K562 (cell line): ENCODE results near the gene LMF2. TPM values are rescaled to one million over a fixed set of nuclear protein-coding genes. Genes with fewer than 3 reads are reported as not detected.
A peak's percentile ranks its signal among the peaks of the same experiment; 100 is the strongest.

ENCODE experiments used
- DPF2 ChIP-seq: fragments of 450-650 bp; IDR thresholded peaks from 2 replicates; pipeline ENCODE4 v1.6.1; 2016
- FIP1L1 ChIP-seq: fragments of 200-400 bp; formaldehyde crosslinking; IDR thresholded peaks from 2 replicates; pipeline ENCODE4 v1.6.1; 2018; ENCODE audit warnings: mild to moderate bottlenecking, low read depth, low read length; ENCODE audit not compliant: poor library complexity, severe bottlenecking
- MEF2D ChIP-seq: conservative IDR thresholded peaks from 2 replicates; pipeline ENCODE4 v1.6.1; 2016; ENCODE audit warnings: low read depth, missing genetic modification characterization, missing compliant biosample characterization
- MYC ChIP-seq, 2 experiments: fragments of 250-450 bp in 1 of 2; sonication (Bioruptor Pico) in 1 of 2; IDR thresholded peaks; 2 replicates each; pipeline versions ENCODE4 v1.5.1 to v1.6.1; 2012 to 2021; ENCODE audit warnings: low read depth in 2 of 2, borderline replicate concordance in 1 of 2, improper control_type of control experiment in 1 of 2, low read length in 1 of 2, mild to moderate bottlenecking in 1 of 2, moderate library complexity in 1 of 2
- NCOR1 ChIP-seq: fragments of 450-650 bp; IDR thresholded peaks from 2 replicates; pipeline ENCODE4 v1.6.1; 2016; ENCODE audit warnings: mild to moderate bottlenecking, moderate library complexity
- PPARD ChIP-seq: fragments of 250-450 bp; sonication (Bioruptor Pico); IDR thresholded peaks from 2 replicates; pipeline ENCODE4 v1.8.0; 2022; ENCODE audit warnings: inconsistent platforms, mild to moderate bottlenecking, moderate library complexity
- RFX7 ChIP-seq: fragments of 250-450 bp; sonication (Bioruptor Pico); IDR thresholded peaks from 2 replicates; pipeline ENCODE4 v1.5.1; 2021; ENCODE audit warnings: mild to moderate bottlenecking
- TBP ChIP-seq: optimal IDR thresholded peaks from 2 replicates; pipeline ENCODE3; 2011; ENCODE audit warnings: low read depth, low read length, improper control_type of control experiment
- ZC3H11A ChIP-seq: IDR thresholded peaks from 2 replicates; pipeline ENCODE4 v1.6.1; 2012; ENCODE audit warnings: low read depth, low read length, improper control_type of control experiment
- ZNF121 ChIP-seq: sonication (generic); formaldehyde crosslinking; conservative IDR thresholded peaks from 2 replicates; pipeline ENCODE4 v1.8.0; 2022; ENCODE audit warnings: missing genetic modification reagents
- polyA plus RNA-seq, 8 experiments: library from polyadenylated mRNA; depleted of rRNA in 4 of 8; stranded (reverse) in 5 of 8; unstranded in 3 of 8; fragments of >200 nt; fragmentation: Nextera tagmentation in 2 of 8; fragmentation: Illumina TruSeq in 1 of 8; extraction: Ambion mirVana in 2 of 8; extraction: Trizol in 1 of 8; gene quantifications; 2 replicates each; pipeline versions ENCODE4 v1.2.1 to v1.2.3, GENCODE V29; 2011 to 2014; ENCODE audit warnings: inconsistent platforms in 1 of 8, missing spikeins in 1 of 8
- total RNA-seq, 7 experiments: library from RNA; depleted of rRNA in 6 of 7; stranded (reverse); fragments of >200 nt in 6 of 7; fragmentation: Illumina TruSeq in 2 of 7; extraction: Trizol in 2 of 7; gene quantifications; 2 replicates each; pipeline versions ENCODE4 v1.2.1 to v1.2.3, GENCODE V29; 2011 to 2021; ENCODE audit warnings: low replicate concordance in 1 of 7
- TF ChIP-seq, protein P1 (sequence below): fragments of 450-650 bp; formaldehyde crosslinking; IDR thresholded peaks from 2 replicates; pipeline ENCODE4 v1.4.0; 2020; ENCODE audit warnings: mild to moderate bottlenecking, moderate library complexity
- TF ChIP-seq, protein P2 (sequence below): fragments of 450-650 bp; IDR thresholded peaks from 2 replicates; pipeline ENCODE4 v1.6.1; 2018; ENCODE audit not compliant: partially characterized antibody
- TF ChIP-seq, protein P3 (sequence below): fragments of 250-450 bp; sonication (Bioruptor Pico); IDR thresholded peaks from 2 replicates; pipeline ENCODE4 v1.9.0; 2021; ENCODE audit warnings: mild to moderate bottlenecking
- TF ChIP-seq, protein P4 (sequence below): fragments of 450-650 bp; IDR thresholded peaks from 2 replicates; pipeline ENCODE4 v1.6.1; 2016
- TF ChIP-seq, protein P5 (sequence below): fragments of 450-650 bp; IDR thresholded peaks from 2 replicates; pipeline ENCODE4 v1.6.1; 2016; ENCODE audit warnings: antibody characterized with exemption
- TF ChIP-seq, protein P6 (sequence below), 3 experiments: IDR thresholded peaks in 2 of 3; conservative IDR thresholded peaks in 1 of 3; 2 replicates each; pipeline ENCODE4 v1.5.1; 2011 to 2012; ENCODE audit warnings: low read length in 3 of 3, mild to moderate bottlenecking in 3 of 3, control low read depth in 2 of 3, improper control_type of control experiment in 1 of 3, inconsistent platforms in 1 of 3, low read depth in 1 of 3, mixed read lengths in 1 of 3, moderate library complexity in 1 of 3; ENCODE audit not compliant: insufficient read depth in 2 of 3

The LMF2 gene
- total and polyA plus RNA-seq, 9 of the 15 experiments (the other 6 are each of a cell fraction or from before 2014, with no cell fraction given), result 0.08 to 37.1 (median 7.6) TPM

DNA sequence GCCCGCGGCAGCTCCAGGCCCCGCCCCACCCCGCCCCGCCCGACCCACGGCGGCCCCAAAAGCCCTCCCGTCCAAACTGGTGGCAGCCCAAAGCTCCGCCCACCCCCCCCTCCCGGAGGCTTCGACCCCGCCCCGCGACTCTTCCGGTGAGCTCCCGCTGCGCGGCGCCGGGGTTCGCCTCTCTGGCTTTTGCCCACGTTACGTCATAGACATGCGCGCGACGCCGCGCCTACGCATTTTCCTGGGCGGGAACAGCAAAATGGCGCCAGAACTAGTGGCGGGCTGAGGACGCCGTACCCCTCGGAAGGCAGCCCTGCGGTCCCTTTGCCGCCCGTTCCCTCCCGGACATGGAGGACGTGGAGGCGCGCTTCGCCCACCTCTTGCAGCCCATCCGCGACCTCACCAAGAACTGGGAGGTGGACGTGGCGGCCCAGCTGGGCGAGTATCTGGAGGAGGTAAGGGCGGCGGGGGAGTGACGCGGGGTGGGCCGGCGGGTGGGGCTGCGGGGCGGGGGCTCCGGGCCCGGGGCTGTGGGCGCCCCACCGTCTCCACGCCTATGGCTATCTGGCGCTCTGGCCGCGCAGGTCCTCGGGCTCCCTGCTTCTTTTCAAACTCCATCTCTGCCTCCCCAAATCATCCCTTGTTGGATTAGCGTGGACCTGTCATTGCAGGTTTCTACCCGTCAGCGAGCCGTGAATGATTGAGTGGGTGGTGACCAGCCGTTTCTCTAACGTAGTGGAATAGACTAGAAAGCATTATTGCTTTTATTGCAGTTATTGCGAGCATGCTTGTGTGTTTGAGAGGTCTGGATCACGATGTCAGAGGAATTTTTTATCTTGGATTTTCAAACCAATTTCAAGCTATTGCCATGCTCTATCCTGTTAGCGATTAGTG is 736 bp upstream of the LMF2 start, which contains the start of gene NCAPH2 (continued):
- TF ChIP-seq NCOR1 (peak; percentile 32; the same call in 1 of the 2 replicates), MEF2D (tag) (no peak), ZNF121 (CRISPR knock-in tag) (no peak), PPARD (CRISPR knock-in tag) (no peak), MYC (IDR thresholded peaks at IDR 0.05; ENCODE audit: low read depth, low read length) (peak; percentile 45; the same call in 1 of the 2 replicates), MYC (CRISPR knock-in tag; IDR thresholded peaks at IDR 0.05; ENCODE audit: borderline replicate concordance, low read depth) (no peak), RFX7 (CRISPR knock-in tag) (no peak), TBP (peak; percentile 95), FIP1L1 (peak; percentile 45), ZC3H11A (no peak), DPF2 (no peak)
- TF ChIP-seq, protein P1, sequence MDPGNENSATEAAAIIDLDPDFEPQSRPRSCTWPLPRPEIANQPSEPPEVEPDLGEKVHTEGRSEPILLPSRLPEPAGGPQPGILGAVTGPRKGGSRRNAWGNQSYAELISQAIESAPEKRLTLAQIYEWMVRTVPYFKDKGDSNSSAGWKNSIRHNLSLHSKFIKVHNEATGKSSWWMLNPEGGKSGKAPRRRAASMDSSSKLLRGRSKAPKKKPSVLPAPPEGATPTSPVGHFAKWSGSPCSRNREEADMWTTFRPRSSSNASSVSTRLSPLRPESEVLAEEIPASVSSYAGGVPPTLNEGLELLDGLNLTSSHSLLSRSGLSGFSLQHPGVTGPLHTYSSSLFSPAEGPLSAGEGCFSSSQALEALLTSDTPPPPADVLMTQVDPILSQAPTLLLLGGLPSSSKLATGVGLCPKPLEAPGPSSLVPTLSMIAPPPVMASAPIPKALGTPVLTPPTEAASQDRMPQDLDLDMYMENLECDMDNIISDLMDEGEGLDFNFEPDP (CRISPR knock-in tag), result no peak
- TF ChIP-seq, protein P2, sequence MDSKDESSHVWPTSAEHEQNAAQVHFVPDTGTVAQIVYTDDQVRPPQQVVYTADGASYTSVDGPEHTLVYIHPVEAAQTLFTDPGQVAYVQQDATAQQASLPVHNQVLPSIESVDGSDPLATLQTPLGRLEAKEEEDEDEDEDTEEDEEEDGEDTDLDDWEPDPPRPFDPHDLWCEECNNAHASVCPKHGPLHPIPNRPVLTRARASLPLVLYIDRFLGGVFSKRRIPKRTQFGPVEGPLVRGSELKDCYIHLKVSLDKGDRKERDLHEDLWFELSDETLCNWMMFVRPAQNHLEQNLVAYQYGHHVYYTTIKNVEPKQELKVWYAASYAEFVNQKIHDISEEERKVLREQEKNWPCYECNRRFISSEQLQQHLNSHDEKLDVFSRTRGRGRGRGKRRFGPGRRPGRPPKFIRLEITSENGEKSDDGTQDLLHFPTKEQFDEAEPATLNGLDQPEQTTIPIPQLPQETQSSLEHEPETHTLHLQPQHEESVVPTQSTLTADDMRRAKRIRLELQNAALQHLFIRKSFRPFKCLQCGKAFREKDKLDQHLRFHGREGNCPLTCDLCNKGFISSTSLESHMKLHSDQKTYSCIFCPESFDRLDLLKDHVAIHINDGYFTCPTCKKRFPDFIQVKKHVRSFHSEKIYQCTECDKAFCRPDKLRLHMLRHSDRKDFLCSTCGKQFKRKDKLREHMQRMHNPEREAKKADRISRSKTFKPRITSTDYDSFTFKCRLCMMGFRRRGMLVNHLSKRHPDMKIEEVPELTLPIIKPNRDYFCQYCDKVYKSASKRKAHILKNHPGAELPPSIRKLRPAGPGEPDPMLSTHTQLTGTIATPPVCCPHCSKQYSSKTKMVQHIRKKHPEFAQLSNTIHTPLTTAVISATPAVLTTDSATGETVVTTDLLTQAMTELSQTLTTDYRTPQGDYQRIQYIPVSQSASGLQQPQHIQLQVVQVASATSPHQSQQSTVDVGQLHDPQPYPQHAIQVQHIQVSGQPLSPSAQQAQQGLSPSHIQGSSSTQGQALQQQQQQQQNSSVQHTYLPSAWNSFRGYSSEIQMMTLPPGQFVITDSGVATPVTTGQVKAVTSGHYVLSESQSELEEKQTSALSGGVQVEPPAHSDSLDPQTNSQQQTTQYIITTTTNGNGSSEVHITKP, result no peak
- TF ChIP-seq, protein P3, sequence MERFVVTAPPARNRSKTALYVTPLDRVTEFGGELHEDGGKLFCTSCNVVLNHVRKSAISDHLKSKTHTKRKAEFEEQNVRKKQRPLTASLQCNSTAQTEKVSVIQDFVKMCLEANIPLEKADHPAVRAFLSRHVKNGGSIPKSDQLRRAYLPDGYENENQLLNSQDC (CRISPR knock-in tag), result no peak
- TF ChIP-seq, protein P4, sequence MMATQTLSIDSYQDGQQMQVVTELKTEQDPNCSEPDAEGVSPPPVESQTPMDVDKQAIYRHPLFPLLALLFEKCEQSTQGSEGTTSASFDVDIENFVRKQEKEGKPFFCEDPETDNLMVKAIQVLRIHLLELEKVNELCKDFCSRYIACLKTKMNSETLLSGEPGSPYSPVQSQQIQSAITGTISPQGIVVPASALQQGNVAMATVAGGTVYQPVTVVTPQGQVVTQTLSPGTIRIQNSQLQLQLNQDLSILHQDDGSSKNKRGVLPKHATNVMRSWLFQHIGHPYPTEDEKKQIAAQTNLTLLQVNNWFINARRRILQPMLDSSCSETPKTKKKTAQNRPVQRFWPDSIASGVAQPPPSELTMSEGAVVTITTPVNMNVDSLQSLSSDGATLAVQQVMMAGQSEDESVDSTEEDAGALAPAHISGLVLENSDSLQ, result peak; percentile 83
- TF ChIP-seq, protein P5, sequence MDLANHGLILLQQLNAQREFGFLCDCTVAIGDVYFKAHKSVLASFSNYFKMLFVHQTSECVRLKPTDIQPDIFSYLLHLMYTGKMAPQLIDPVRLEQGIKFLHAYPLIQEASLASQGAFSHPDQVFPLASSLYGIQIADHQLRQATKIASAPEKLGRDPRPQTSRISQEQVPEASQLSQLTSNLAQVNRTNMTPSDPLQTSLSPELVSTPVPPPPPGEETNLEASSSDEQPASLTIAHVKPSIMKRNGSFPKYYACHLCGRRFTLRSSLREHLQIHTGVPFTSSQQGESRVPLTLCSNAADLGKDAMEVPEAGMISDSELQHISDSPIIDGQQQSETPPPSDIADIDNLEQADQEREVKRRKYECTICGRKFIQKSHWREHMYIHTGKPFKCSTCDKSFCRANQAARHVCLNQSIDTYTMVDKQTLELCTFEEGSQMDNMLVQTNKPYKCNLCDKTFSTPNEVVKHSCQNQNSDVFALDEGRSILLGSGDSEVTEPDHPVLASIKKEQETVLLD, result 0 out of 2 replicates have a peak, but pooled peaks have one; percentile 45
- TF ChIP-seq, protein P6, sequence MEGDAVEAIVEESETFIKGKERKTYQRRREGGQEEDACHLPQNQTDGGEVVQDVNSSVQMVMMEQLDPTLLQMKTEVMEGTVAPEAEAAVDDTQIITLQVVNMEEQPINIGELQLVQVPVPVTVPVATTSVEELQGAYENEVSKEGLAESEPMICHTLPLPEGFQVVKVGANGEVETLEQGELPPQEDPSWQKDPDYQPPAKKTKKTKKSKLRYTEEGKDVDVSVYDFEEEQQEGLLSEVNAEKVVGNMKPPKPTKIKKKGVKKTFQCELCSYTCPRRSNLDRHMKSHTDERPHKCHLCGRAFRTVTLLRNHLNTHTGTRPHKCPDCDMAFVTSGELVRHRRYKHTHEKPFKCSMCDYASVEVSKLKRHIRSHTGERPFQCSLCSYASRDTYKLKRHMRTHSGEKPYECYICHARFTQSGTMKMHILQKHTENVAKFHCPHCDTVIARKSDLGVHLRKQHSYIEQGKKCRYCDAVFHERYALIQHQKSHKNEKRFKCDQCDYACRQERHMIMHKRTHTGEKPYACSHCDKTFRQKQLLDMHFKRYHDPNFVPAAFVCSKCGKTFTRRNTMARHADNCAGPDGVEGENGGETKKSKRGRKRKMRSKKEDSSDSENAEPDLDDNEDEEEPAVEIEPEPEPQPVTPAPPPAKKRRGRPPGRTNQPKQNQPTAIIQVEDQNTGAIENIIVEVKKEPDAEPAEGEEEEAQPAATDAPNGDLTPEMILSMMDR (IDR thresholded peaks at IDR 0.05 in 2 of 3, conservative IDR thresholded peaks at IDR 0.05 in 1 of 3; ENCODE audit: insufficient read depth in 2 of 3, low read depth in 1 of 3, low read length in 3 of 3), result peak in 2 of 3 experiments; percentile 1 to 10; a peak in 1 of 6 replicates
